Mucosa of stomach (tissue), 1 donor: ENCODE measurements around the gene HNRNPA3.
"Not testable (repeated sequence)": the region's sequence is repeated elsewhere in the genome, so short reads cannot be mapped to it uniquely, and the experiment has no call there.

ENCODE experiments used
- H3K27me3 ChIP-seq: one replicate; pipeline ENCODE4 v1.7.0; 2013; ENCODE audit warnings: mild to moderate bottlenecking, low read length; ENCODE audit not compliant: control insufficient read depth, insufficient read depth
- H3K36me3 ChIP-seq: one replicate; pipeline ENCODE4 v1.7.0; 2013; ENCODE audit warnings: low read length; ENCODE audit not compliant: control insufficient read depth, insufficient read depth
- H3K4me1 ChIP-seq: one replicate; pipeline ENCODE4 v1.7.0; 2013; ENCODE audit warnings: mild to moderate bottlenecking, low read length; ENCODE audit not compliant: control insufficient read depth, insufficient read depth
- H3K4me3 ChIP-seq: one replicate; pipeline ENCODE4 v1.7.0; 2013; ENCODE audit warnings: low read length
- H3K9ac ChIP-seq: one replicate; pipeline ENCODE4 v1.7.0; 2013; ENCODE audit warnings: mild to moderate bottlenecking, low read length, moderate library complexity
- H3K9me3 ChIP-seq: one replicate; pipeline ENCODE4 v1.7.0; 2013; ENCODE audit warnings: mild to moderate bottlenecking, low read length, moderate library complexity; ENCODE audit not compliant: control insufficient read depth
- donor health status: Pancreatic carcinoma.

The HNRNPA3 gene

DNA sequence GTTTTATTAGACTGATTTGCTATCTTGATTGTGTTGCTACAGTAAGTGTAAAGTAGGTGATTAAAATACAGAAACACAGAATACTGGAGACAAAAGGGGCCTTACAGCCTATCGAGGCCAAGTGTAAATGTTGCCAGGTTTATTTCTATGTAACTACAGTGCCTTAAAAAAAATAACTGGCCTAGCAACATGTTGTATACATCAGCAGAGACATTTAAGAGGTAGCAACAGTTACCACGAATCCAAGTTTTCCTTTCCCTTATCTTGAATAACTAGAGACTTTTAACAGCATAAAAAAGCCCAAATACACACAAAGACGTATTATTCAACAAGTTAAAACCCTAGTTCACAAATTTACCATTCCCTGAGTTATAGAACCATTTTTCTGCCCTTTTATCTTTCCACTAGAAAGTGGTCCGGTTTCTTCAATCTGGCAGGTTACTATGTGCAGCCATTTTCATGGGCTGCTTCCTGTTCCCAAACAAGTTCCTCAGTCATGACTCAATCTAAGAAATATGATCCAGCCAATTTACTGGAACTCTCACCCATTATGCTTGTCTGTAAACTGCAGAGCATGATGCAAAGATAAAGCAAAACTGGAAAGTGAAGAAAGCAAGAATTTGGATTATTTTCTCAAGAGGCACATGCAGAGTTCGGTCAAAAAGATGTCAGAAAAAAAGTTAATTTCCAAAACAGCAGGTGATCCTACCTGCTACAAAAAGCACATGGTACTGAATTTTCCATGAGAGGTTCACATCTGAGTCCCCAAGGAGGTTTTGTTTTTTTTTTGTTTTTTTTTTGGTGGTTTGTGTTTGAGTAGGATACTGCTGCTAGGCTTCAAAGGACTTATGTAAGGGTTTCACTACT, 29.8 kb downstream of the HNRNPA3 start:
- Histone ChIP-seq H3K9ac (peak overlapping the region; percentile 46), H3K27me3 (no peaks in the 10 kb centered on the region), H3K9me3 (no peaks in the 10 kb centered on the region), H3K36me3 (no peaks in the 10 kb centered on the region), H3K4me1 (peaks cover 77% of the 10 kb centered on the region), H3K4me3 (no peak overlapping the region)

GRCh38 chr2:177243073-177243472, 30.5 kb downstream of the HNRNPA3 start:
- Histone ChIP-seq H3K36me3 (no peaks in the 10 kb centered on the region), H3K4me1 (peaks cover 75% of the 10 kb centered on the region), H3K4me3 (no peak overlapping the region), H3K9ac (peak overlapping the region; percentile 46), H3K9me3 (no peaks in the 10 kb centered on the region), H3K27me3 (no peaks in the 10 kb centered on the region)

DNA sequence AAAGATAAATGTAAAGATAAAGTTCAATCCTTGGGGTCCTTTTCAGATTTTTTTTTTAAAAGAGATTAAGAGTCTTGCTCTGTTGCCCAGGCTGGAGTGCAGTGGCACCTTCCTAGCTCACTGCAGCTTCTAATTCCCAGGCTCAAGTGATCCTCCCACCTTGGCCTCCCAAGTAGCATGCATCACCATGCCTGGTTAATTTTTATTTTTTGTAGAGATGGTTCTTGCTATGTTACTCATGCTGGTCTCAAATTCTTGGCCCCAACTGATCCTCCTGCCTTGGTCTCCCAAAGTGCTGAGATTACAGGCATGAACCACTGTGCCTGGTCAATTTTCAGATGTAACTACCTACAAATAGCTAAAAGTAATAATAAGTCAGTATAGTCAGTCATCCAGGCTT, 30.9 kb downstream of the HNRNPA3 start:
- Histone ChIP-seq H3K4me3 (no peak overlapping the region), H3K9me3 (no peaks in the 10 kb centered on the region), H3K9ac (no peak overlapping the region), H3K4me1 (peaks cover 74% of the 10 kb centered on the region), H3K36me3 (no peaks in the 10 kb centered on the region), H3K27me3 (no peaks in the 10 kb centered on the region)

GRCh38 chr2:177244244-177244771, 31.7 kb downstream of the HNRNPA3 start:
- Histone ChIP-seq H3K4me3 (no peak overlapping the region), H3K36me3 (no peaks in the 10 kb centered on the region), H3K9ac (no peak overlapping the region), H3K27me3 (no peaks in the 10 kb centered on the region), H3K4me1 (peaks cover 75% of the 10 kb centered on the region), H3K9me3 (no peaks in the 10 kb centered on the region)

DNA sequence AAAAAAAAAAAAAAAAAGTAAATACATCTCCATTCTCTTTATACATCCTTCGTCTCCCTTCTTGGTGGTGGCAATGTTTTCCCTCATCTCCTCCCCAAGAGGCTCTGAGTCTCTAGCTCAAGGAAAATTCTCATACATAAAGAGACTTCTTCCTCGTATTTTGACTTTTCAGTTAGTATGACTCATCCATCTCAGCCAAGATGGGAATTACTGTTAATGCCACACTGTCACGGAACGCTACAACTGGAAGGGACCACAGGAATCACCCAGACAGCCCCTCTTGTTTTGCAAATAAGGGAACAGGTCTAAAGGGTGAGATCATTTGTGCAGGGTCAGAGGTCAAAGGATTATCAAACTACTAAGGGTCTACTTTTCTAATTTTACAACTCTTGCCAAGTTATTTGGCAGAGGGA, 32.4 kb downstream of the HNRNPA3 start:
- H3K9ac ChIP-seq = no peak overlapping the region
- no peak overlapping the region for H3K4me3 ChIP-seq
- peaks cover 69% of the 10 kb centered on the region for H3K4me1 ChIP-seq
- H3K36me3 ChIP-seq = no peaks in the 10 kb centered on the region
- no peaks in the 10 kb centered on the region for H3K27me3 ChIP-seq
- H3K9me3 ChIP-seq = no peaks in the 10 kb centered on the region

GRCh38 chr2:177246000-177246399, 33.4 kb downstream of the HNRNPA3 start:
- no peak overlapping the region for H3K9ac ChIP-seq

DNA sequence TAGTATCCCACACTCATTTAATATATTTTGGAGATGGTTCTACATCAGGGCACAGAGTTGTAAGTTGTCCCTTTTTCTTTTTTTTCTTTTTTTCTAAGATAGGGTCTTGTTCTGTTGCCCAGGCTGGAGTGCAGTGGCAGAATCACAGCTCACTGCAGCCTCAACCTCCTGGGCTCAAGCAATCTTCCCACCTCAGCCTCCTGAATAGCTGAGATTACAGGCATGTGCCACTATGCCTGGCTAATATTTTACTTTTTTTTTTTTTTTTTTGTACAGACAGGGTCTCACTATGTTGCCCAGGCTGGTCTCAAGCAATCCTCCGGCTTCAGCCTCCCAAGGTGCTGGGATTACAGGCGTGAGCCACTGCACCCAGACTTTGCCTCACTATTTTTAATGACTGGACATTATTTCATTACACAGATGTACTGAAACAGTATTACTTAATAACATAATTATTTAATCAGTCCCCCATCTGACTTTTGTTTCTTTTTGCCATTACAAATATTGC, 34.0 kb downstream of the HNRNPA3 start:
- not testable (repeated sequence) for H3K9me3 ChIP-seq, H3K9ac ChIP-seq, H3K27me3 ChIP-seq, H3K36me3 ChIP-seq, H3K4me3 ChIP-seq
- peaks cover 69% of the 10 kb centered on the region for H3K4me1 ChIP-seq

More at GRCh38 chr2:177246000-177246399, 33.4 kb downstream of the HNRNPA3 start:
- H3K9me3 ChIP-seq = no peaks in the 10 kb centered on the region
- no peaks in the 10 kb centered on the region for H3K27me3 ChIP-seq
- H3K4me1 ChIP-seq = peaks cover 69% of the 10 kb centered on the region
- H3K4me3 ChIP-seq = no peak overlapping the region
- H3K36me3 ChIP-seq = no peaks in the 10 kb centered on the region

GRCh38 chr2:177247693-177248262, 35.2 kb downstream of the HNRNPA3 start:
- H3K27me3 ChIP-seq = no peaks in the 10 kb centered on the region
- H3K9ac ChIP-seq = no peak overlapping the region
- peaks cover 63% of the 10 kb centered on the region for H3K4me1 ChIP-seq
- H3K9me3 ChIP-seq = no peaks in the 10 kb centered on the region
- no peaks in the 10 kb centered on the region for H3K36me3 ChIP-seq
- no peak overlapping the region for H3K4me3 ChIP-seq

DNA sequence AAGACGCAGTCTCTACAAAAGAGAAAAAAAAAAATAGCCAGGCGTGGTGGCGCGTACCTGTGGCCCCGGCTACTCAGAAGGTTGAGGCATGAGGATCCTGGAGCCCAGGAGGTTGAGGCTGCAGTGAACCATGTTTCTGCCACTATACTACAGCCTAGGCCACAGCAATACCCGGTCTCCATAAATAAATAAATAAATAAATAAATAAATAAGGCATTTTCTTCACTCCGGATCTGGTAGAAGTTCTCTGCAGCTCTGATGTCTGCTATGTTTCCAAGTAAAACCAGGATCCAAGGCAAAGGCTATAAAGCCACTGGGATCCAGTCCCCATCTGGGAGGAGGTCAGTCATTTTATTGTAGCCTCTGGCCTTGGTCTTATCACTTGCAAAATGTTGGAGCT, 36.4 kb downstream of the HNRNPA3 start:
- Histone ChIP-seq H3K4me1 (peaks cover 63% of the 10 kb centered on the region), H3K27me3 (no peaks in the 10 kb centered on the region), H3K9me3 (no peaks in the 10 kb centered on the region), H3K4me3 (no peak overlapping the region), H3K36me3 (no peaks in the 10 kb centered on the region), H3K9ac (no peak overlapping the region)

DNA sequence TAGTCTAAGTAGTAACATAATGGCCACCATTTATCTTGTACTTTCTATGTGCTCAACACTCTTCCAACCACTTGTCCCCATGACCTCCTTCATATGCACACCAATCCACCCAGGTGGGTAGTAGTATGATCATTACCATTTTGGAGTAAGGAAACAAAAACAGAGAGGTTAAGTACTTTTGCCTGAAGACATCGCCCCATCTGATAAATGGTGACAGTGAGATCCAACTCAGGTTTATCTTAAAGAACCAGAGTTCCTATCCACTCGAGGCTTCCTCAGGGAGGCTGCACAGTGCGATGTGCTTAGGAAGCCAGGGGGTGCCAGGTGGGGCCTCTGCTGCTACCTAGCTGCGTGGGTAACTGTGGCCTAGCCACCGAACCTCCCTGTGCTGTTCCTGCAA, 37.9 kb downstream of the HNRNPA3 start:
- no peaks in the 10 kb centered on the region for H3K36me3 ChIP-seq
- H3K27me3 ChIP-seq = no peaks in the 10 kb centered on the region
- peaks cover 64% of the 10 kb centered on the region for H3K4me1 ChIP-seq
- no peak overlapping the region for H3K4me3 ChIP-seq
- no peaks in the 10 kb centered on the region for H3K9me3 ChIP-seq
- H3K9ac ChIP-seq = no peak overlapping the region

- no peaks in the 10 kb centered on the region for H3K27me3 ChIP-seq
- H3K9ac ChIP-seq = peak overlapping the region; percentile 3
- H3K4me3 ChIP-seq = no peak overlapping the region
- peaks cover 66% of the 10 kb centered on the region for H3K4me1 ChIP-seq
- no peaks in the 10 kb centered on the region for H3K9me3 ChIP-seq
- H3K36me3 ChIP-seq = no peaks in the 10 kb centered on the region
Observed at GRCh38 chr2:177251165-177251542, 38.6 kb downstream of the HNRNPA3 start.

- Histone ChIP-seq H3K9ac (no peak overlapping the region), H3K4me1 (peaks cover 76% of the 10 kb centered on the region), H3K4me3 (no peak overlapping the region), H3K27me3 (no peaks in the 10 kb centered on the region), H3K36me3 (no peaks in the 10 kb centered on the region), H3K9me3 (no peaks in the 10 kb centered on the region)
Observed at GRCh38 chr2:177252808-177253531, 40.4 kb downstream of the HNRNPA3 start.
